IgD-negative memory B cell (primary cell): ENCODE results near the gene CD81. TPM values are rescaled to one million over a fixed set of nuclear protein-coding genes. Genes with fewer than 3 reads are reported as not detected.

Experiments
- H3K27ac Mint-ChIP-seq, 3 donors: one replicate each; pipeline ENCODE4 v1.8.0; 2020 to 2022; ENCODE audit warnings: mild to moderate bottlenecking in 3 of 3, mixed read lengths in 3 of 3, moderate library complexity in 1 of 3
- H3K27me3 Mint-ChIP-seq: one replicate; pipeline ENCODE4 v1.8.0; 2021; ENCODE audit warnings: mixed read lengths
- H3K36me3 Mint-ChIP-seq: one replicate; pipeline ENCODE4 v1.8.0; 2020; ENCODE audit warnings: mild to moderate bottlenecking, mixed read lengths
- H3K4me1 Mint-ChIP-seq, 3 donors: one replicate each; pipeline ENCODE4 v1.8.0; 2020 to 2022; ENCODE audit warnings: mixed read lengths in 3 of 3, mild to moderate bottlenecking in 1 of 3
- H3K4me3 Mint-ChIP-seq, 4 donors: one replicate each; pipeline ENCODE4 v1.8.0; 2020 to 2022; ENCODE audit warnings: mild to moderate bottlenecking in 4 of 4, mixed read lengths in 4 of 4, moderate library complexity in 3 of 4
- H3K9me3 Mint-ChIP-seq, 3 donors: one replicate each; pipeline ENCODE4 v1.8.0; 2020 to 2021; ENCODE audit warnings: mixed read lengths in 3 of 3, mild to moderate bottlenecking in 1 of 3
- polyA plus RNA-seq: library from polyadenylated mRNA; unstranded; fragments of 300-500 nt; fragmentation: Illumina TruSeq; gene quantifications from one replicate; pipeline ENCODE4 v1.2.3, GENCODE V29; 2021

CD81 gene
- polyA plus RNA-seq, 1 donor from 2014 or later = 195 TPM

DNA sequence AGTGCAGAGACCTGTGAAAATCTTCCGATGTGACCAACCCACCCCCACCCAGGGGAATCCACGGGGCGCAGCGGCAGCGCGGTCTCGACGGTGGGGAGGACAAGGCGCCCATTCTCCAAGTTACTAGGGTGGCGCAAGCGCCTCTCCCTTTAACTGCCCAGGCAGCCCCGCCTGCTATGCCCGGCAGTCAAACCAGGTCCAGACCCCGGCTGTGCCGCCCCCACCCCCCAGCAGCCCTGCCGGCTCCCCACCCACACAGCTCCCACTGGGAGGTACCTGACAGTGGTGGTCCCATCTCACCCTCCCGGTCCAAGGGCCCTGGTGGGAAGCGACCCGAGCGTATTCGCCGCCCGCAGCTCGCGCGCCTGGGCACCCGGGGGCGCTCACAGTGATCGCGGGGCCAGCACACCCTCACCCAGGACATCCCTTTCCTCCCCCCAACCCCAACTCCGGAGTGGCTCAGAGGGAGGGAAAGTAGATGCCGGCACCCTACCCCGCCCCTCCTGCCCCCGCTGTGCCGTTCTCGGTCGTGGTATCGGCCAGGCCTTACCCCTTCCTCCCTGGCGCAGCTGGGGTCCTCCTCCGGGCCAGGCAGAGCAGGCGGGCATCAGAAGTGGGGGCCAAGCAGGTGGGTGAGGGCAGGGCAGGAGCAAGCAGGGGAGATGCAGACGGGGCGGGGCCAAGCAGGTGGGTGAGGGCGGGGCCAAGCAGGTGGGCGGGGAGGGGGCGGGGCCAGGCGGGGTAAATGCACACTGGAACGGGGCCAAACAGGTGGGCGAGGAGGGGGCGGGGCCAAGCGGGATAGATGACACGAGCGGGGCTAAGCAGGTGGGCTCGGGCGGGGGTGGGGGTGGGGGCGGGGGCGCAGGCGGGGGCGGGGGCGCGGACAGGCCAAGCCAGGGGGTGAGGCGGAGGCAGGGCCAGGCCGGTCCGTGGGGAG is 67.0 kb downstream of the CD81 start, which contains the start of gene TRPM5:
TRPM5 (minus strand) TSS at position 634 of the 940 bp plus-strand sequence. CDS start 21,478 bp downstream, outside the sequence.
- Mint-ChIP-seq H3K9me3 (peaks cover 0 to 5% (median 0%) of the 10 kb centered on the region in 3 donors), H3K27me3 (no peaks in the 10 kb centered on the region), H3K27ac (peak within 1 kb of the TSS; percentile 13 to 90 (median 50)), H3K4me1 (peaks cover 11 to 13% (median 11%) of the 10 kb centered on the region in 3 donors), H3K36me3 (no peaks in the 10 kb centered on the region), H3K4me3 (peak within 1 kb of the TSS; percentile 89 to 98 (median 96))

DNA sequence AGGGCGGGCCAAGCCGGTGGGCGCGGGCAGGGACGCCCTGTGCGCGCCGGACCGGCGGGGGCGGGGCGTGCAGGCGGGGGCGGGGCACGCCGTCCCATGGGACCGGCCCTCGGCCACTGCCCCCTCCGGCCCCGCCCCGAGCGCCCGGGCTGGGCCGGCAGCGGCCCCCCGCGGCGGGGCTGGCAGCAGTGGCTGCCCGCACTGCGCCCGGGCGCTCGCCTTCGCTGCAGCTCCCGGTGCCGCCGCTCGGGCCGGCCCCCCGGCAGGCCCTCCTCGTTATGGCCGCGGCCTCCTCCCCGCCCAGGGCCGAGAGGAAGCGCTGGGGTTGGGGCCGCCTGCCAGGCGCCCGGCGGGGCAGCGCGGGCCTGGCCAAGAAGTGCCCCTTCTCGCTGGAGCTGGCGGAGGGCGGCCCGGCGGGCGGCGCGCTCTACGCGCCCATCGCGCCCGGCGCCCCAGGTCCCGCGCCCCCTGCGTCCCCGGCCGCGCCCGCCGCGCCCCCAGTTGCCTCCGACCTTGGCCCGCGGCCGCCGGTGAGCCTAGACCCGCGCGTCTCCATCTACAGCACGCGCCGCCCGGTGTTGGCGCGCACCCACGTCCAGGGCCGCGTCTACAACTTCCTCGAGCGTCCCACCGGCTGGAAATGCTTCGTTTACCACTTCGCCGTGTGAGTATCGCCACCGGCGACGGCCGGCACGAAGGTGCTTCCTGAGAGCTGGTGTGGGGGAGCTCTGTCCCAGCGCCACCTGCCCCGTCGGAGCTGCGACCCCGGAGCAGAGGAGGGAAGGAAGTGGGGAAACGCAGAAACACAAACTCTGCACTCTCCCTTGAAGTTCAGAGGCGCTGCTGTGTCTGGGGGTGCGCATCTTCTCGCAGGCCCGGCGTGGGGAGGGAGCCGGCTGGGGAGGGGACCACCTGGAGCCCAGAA is 68.0 kb downstream of the CD81 start, which contains the start of gene KCNQ1:
KCNQ1 (plus strand) TSS at position 188 of the 925 bp plus-strand sequence; CDS start at position 279, 91 bp downstream.
- Mint-ChIP-seq H3K27me3 (no peaks in the 10 kb centered on the region), H3K4me1 (peaks cover 11 to 17% (median 11%) of the 10 kb centered on the region in 3 donors), H3K36me3 (no peaks in the 10 kb centered on the region), H3K4me3 (peak within 1 kb of the TSS; percentile 89 to 98 (median 96)), H3K9me3 (no peaks in the 10 kb centered on the region), H3K27ac (peak within 1 kb of the TSS; percentile 13 to 90 (median 50))

DNA sequence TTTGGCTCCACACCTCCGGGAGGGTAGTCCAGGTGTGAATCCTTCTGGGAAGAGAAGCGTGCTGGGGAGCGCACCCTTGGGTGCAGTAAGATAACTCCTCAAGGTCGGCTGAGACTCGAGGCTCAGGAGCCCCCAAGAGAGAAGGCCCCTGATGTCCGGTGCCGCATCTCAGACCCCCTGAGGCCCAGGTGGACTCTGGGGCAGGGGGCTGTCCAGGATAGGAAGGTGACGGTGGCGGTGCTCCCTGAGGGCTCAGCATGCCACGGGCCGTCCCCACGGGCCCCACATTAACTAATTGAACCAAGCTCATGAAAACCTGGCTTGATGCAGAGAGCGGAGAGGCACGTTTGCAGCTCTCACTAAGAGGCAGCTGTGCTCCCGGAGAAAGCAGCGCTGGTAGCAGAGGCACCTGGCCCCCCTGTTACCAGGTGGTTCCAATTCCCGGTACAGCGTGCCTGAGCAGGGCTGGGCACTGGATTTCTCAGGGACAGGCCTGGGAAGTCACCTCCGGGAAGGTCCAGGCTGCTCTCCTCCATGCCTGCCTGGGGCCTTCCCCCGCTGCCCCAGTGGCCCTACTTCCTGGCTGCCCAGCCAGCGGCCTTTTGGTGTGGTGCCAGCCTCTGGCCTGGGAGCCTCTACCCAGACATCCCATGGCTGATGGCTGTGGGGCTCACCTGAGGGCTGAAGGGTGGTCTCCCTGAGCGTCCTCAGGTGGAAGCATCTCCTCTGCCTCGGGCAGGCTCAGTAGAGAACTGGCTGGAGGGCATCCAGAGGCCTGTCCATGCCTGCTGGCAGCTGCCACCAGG is 68.8 kb downstream of the CD81 start:
- Mint-ChIP-seq H3K9me3 (no peaks in the 10 kb centered on the region), H3K27ac (no peak overlapping the region), H3K4me1 (peaks cover 11 to 17% (median 11%) of the 10 kb centered on the region in 3 donors), H3K27me3 (no peaks in the 10 kb centered on the region), H3K4me3 (peak overlapping the region; percentile 89 to 98 (median 96)), H3K36me3 (no peaks in the 10 kb centered on the region)

DNA sequence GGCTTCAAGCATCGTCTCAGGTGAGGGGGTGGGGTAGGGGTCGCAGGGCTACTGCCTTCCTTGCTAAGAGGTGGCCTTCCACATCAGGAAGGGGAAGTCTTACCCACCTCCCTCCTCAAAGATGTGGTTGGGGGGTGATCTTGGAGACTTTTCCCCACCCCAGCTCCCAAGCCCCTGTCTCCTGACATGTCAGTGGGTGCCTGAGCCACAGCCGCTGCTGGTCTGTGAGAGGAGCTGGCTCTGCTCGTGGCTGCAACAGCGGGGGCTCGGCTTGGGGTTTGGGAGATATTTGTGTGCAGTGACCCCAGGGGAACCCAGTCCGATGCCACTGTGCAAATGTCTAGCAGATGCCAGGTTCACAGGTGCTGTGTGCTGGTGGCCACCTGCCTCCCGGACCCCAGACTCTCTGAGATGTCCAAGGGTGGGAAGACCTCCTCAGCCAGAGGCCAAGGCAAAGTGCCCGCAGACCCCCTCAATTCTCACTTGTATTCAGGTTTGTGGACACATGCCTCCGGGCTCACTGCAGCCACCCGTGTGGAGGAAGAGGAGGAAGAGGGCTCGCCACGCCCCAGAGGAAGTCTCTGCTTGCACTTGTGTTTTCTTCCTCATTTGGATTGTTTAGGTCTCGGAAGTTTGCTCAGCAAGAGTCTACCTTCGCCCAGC is 69.6 kb downstream of the CD81 start:
- Mint-ChIP-seq H3K4me3 (peak overlapping the region; percentile 87 to 98 (median 92)), H3K27ac (peak overlapping the region; percentile 46 to 74 (median 70)), H3K4me1 (peaks cover 11 to 17% (median 11%) of the 10 kb centered on the region in 3 donors), H3K27me3 (no peaks in the 10 kb centered on the region), H3K36me3 (no peaks in the 10 kb centered on the region), H3K9me3 (no peaks in the 10 kb centered on the region)

Other genes starting within 250 kb of the CD81 start
- gene IGF2, start 237.9 kb upstream of the CD81 start, polyA plus RNA-seq = not detected
- not detected for gene INS, start 216.1 kb upstream of the CD81 start, polyA plus RNA-seq
- gene TH, start 205.5 kb upstream of the CD81 start, polyA plus RNA-seq = not detected
- gene ASCL2, start 106.7 kb upstream of the CD81 start, polyA plus RNA-seq = 5.0 TPM
- 6.2 TPM for gene C11orf21, start 75.4 kb upstream of the CD81 start, polyA plus RNA-seq
- 7.1 TPM for gene TSPAN32, start 75.3 kb upstream of the CD81 start, polyA plus RNA-seq
- 86.8 TPM for gene TSSC4, start 23.4 kb downstream of the CD81 start, polyA plus RNA-seq
- gene TRPM5, start 67.2 kb downstream of the CD81 start, polyA plus RNA-seq = not detected
- gene KCNQ1, start 67.7 kb downstream of the CD81 start, polyA plus RNA-seq = 20.5 TPM